NCI-H510A (cell line): ENCODE measurements around the gene CUBN.

Experiments
- DNase-seq: peaks from one replicate; lab custom pipeline; 2025; lab: John Stamatoyannopoulos, UW

Gene CUBN

DNA sequence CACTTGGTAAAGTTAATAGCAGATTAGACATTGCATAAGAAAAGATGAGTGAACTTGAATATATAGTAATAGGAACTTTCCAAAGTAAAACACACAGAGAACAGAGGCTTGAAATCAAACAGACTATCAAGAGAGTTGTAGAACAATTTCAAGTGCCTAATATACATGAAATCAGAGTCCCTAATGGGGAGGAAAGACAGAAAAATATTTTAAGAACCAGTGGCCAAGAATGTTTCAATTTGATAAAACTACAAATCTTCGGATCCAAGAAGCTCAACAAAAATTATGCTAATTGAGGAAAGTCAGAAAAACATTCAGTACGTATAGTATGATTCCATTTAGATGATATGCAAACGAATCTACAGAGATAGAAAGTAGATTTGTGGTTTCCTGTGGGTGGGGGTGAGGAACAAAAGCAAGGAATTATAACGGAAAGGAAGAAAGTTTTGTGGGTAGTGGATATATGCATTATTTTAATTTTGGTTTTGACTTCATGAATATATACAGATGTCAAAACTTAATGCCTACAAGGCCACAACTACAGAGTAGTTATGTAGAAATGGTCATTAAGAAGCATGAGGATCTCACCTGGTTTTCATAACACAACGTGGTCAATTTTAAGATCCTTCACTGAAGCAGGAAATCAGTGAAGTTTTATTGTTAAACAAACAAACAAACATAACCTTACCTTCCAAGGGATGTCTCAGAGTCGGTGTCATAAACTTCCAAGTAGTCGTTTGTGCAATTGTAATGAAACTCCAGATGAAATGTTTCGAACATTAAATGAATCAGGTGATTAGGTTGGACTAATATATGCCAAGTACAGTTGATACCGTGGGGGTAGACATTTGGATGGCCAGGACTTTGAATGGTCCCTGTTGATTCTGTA lies 62.0 kb downstream of the CUBN start:
- no peak for DNase-seq

DNA sequence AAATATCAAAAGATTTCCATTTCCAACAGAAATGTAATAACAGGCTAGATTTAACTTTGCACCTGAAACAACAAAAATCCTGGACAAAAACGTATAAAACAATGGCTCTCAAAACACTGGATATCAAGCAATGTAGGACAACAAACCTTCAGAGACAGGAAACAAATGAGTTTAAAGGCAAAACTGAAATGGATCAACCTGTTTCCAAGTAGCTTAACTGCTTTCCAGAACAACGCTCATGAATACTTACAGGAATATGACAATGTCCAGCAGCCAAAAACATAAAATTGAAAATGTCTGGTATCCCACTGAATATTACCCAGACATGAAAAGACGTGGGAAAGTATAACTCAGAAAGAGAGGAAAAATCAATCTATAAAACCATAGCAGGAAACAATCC lies 62.8 kb downstream of the CUBN start:
- DNase-seq, result no peak

DNA sequence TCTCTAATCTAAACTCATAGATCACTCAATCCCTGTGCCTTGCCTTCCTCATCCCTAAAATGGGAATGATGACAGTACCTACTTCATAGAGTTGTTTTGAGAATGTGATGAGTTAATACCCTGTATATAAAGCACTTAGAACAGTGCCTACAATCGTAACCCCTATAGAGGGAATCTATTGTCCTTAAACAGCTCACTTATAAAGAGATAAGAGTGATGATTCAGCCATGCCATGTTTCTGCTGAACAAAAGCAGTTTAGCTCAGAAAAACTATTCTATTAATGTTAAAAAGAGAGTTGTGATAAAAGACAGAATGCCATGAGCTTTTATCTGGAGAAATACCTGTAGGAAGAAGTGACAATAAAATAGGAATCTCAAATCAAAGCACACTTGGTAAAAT lies 63.6 kb downstream of the CUBN start:
- no peak for DNase-seq

DNA sequence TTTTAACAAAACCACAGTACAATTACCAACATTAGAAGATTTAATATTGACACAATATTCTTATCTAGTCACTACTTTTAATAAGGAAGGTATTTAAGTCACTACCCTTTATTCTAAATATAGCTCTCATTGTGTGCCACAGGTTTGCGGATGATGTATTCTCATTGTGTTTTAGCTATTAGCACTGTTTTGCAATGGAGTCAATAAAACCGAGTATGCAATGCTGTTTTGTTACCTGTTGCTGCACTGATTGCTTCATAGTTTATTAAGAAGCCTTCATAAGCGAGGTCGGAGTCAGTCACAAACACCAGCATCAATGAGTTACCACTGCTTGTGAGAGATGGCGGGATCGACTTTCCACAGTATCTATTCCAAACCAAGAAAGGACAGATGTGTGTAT lies 64.3 kb downstream of the CUBN start:
- no peak for DNase-seq

DNA sequence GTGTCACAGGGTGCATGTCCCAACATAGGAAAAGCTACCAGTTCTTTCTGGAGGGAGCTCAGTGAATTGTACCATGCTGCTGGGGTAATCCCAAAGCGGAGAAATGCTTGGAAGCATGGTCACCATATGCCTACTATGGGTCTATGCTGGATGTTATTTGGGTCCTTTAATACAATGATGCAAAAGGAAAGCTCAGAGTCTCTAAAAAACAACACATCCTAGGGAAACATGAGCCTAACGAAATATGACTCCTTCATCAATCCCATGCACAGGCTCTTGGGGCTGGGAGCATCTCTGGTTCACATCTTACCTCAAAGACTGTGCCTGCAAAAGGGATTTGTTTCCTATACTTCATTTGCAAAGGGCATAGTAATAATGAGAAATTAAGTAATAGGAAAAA lies 65.2 kb downstream of the CUBN start:
- no peak for DNase-seq

DNA sequence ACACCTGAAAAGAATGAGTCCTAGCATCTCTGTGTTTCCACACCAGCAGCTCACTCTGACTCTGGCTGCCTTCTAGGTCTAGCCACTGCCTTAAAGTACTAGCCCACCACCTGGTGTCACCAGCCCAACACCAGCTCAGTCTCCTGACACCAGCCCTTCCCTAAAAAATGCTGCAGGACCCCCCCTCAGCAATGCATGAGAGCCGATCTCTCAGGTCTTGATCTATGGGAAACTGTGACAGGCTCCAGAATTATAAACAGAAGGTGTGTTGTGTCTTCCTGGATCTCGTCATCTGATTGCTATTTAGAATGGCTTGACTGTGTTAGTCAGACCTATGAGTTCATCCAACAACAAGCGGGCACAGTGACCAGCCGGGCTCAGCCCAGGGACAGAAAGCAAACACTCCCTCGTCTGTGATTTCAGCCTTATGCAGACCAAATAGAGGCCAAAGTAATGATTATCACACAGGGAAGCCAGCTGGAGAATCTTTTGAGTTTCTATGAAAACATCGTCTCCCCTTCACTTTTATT lies 66.6 kb downstream of the CUBN start:
- DNase-seq, result no peak

DNA sequence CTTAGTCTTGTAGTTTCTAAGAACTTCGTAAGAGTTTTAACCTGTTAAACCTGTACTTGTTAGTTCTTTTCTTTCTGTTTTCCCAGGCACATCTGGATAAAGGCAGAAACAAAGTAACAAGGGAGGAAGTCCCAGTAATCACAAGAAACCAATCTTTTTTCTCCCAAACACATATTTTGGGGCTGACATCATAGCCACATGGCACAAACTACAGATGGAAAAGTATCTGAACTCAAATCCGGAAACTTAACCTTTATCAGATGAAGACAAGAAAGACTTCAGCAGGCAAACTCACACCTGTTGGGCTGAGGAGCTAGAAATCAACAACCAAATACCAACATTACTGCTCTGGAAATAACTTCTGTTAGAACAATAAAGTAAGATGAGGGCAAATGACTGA lies 67.1 kb downstream of the CUBN start:
- no peak for DNase-seq

DNA sequence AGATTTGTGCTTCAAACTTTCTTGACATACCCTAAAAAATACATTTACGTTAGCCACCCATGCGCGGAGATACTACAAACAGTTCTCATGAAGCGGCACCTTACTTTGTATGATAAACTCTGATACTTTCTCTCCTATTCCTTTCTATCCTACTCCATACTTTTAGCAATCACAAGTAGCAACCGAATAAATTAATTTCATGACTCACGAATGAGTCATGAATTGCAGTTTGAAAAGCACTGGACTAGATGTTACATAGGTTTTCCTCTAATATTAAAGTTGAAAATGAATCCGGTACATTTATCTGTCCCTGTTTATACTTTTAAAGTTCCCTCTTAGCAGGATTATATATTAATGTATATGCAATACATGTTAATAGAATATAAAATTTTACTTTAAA lies 67.6 kb downstream of the CUBN start:
- no peak for DNase-seq

DNA sequence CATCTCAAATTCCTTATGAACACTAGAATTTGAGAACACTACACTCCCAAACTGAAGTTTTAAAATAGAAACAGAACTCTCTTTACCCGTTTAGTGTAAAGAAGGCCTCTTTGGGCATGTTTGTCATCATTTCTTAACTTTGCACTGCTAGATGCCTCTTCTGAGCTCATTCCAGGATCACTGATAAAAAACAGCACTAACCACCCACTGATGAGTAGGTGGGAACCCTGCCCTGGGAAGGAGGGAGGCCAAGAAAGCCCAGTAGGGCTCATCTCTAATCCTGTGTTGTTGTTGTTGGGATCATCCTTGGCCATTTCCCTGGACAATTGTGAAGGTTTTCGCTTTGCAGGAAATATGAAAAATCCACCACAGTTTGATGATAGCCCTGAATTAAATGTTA lies 68.2 kb downstream of the CUBN start:
- no peak for DNase-seq

DNA sequence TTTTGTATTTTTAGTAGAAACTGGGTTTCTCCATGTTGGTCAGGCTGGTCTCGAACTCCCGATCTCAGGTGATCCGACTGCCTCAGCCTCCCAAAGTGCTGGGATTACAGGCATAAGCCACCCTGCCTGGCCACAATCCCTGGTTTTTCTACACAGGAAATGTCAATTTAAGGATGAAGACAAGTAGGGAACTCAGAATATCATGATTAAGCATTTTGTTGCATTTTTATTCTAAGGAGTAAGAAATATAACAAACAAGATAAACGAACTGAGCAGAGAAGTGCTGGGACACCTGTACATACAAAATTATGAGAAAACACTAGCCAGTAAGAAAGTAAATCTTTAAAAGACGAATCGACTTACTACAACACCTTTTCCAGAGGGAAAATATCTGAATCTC lies 69.3 kb downstream of the CUBN start:
- DNase-seq, result no peak

DNA sequence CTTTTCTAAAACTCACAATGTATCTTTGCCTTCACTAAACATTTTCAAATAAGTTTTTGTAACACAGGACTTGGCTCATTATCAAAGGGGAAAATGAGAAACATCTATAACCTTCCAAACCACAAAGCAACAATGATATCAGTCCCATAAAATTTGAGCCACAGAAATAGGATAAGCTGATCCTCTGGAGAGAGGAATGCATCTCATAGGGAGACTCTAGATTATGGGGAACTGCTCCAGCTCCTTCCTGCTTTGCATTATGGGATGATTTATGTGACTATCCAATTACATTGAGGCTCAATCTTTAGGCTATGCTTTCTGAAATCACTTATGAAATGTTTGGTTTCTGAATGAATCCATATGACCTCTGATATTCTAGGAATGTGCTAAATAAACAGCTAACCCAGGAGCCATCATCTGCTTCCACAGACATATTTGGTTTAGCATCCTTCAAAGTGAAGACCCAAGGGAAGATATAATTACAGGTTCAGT lies 70.4 kb downstream of the CUBN start:
- DNase-seq, result no peak

DNA sequence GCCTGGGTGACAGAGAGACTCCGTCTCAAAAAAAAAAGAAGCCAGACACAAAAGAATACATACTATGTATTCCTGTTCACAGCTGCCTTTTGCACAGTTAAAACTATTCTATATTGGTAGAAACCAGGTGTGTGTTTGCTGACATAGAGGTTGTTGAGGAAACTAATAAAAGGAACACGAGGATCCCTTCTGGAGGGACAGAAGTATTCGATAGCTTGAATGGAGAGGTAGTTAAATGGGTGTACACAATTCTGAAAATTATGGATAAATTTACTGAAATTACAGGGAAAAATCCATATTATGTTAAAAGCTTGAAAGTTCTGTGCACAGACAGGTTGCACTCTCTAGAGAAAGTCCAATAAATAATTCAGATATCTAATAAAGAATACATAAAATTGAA lies 71.5 kb downstream of the CUBN start:
- DNase-seq, result no peak

DNA sequence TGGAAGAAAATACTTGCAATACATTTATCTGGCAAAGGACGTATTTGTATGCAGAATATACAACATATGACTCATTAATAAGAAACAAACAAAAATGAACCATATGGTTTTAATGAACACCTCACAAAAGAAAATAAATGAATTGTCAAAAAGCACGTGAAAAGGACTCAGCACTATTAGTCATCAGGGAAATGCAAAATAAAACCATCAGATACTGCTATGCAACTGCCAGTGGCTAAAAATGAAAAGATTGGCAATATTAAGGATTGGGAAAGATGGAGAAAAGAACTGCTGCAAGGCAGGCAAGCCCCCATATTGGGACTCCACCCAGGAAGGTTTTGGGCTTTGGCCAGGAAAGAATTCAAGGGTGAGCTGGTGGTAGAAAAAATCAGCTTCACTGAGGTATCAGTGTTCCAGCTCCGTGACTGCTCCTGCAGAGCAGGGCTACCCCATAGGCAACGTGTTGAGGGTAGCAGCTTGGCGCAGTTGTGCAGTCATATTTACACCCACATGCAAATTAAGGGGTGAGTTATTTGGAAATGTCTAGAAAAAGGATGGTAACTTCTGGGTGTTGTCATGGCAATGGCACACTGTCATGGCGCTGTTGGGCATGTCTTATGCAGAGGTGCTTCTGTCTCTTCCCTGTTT lies 72.7 kb downstream of the CUBN start:
- no peak for DNase-seq

DNA sequence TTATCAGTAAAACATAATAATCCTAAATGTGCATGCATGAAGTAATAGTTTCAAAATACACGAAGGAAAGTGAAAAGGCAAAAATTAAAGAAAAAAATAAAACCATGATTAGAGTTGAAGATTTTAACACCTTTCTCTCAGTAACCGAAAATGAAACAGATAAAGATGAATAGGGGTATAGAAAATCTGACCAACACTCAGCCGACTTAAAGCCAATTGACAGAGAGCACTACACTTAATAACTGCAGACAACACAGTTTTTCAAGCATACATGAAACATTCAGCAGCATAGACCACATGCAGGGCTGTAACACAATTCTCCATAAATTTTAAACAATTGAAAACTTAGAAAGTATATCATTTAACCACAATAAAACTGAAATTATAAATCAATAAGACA lies 76.1 kb downstream of the CUBN start:
- DNase-seq, result no peak

DNA sequence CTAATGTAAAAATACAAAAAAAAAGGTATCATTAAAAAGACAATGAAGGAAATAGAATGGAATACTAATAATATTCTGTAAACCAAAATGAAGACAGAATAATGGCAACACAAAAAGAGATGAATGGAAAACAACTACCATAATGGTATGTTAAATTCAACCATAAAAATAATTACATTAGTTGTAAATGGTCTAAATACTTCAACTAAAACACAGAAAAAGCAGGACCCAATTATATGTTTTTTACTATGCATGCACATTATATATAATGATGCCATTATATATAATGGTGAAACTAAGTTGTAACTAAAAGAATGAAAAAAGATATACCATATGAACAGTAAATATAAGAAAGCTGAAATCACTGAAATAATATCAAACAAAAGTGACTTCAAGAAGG lies 76.5 kb downstream of the CUBN start:
- no peak for DNase-seq

DNA sequence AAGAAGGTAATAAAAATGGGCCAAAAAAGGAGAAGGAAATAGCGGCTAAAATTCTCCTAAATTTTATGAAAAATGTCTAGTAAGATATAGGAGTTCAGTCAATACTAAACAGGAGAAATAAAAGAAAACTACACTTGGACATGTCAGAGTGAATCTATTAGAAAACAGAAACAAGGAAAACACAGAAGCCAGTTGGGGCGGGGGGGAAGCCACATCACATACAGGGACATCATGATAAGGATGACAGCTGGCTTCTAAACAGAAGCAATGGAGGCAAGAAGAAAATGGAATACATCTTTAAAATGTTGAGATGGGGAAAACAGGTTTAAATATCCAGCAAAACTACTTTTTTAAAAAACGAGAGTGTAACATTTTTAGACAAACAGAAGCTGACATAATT lies 77.8 kb downstream of the CUBN start:
- DNase-seq, result no peak

DNA sequence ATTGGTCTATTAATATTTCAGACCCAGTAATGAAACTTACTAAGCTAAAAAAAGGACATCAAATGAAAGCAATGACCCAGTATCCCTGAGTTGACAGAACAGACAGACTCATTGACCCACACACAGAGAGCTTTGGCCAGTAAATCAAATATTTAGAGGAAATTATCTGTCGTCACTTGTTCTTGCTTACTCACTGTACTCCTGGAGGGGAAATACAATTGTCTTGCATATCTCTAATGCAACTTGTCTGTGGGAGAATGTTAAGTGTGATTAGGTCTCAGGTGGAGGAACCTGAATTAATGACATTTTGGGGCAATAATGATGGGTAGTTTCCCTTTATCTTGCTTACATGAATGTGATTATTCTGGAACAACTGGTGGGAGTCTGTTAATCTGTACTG lies 80.4 kb downstream of the CUBN start:
- no peak for DNase-seq

DNA sequence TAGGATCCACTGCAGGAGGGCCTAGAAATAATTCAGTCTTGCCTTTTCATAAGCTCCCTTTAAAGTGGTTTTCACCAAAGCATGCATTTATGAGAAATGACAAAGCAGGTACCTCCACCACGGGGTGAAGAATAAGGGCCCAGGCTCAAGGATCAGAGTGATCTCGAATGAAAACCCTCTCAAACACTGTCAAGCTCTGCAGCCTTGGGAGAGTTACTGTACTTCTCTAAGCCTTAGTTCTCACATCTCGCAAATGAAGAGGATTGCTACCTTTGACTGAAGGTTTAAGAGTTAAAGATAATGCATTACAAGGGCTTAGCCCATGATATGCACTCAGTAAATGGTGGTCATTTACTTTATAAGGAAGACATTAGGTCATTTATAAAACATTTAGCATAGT lies 81.7 kb downstream of the CUBN start:
- no peak for DNase-seq

DNA sequence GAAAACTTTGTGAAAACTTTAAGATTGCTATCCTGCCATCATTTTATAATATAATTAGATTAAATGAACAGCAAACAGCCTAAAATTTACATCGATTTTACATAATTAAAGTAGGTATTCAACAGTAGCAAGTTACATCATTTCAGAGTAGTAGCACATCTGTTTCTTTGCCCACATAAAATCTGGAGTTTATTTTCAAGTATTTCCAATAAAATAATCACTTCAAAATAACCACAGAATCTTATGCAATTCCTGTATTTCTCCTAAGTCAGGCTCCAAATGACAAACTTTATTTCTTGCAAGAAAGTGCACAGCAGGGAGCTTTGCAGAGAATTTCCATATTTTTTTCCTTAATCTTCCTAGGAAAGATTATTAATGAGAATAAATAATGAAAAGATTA lies 82.6 kb downstream of the CUBN start:
- DNase-seq, result no peak

DNA sequence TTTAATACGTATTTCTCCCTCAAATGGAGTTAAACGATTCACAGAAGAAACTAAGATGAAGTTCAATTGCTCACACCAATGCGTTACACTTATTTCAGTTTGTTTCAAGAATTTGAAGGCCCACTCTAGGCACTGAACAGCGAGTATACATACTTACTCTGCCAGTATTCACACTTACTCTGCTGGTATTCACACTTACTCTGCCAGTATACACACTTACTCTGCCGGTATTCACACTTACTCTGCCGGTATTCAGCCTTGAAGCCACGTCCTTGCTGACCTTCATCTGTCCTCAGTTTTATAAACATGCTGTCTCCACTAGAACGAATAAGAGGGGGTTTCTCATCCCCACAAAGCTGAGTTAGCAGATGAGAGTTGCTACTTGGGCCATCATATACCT lies 86.0 kb downstream of the CUBN start:
- no peak for DNase-seq

DNA sequence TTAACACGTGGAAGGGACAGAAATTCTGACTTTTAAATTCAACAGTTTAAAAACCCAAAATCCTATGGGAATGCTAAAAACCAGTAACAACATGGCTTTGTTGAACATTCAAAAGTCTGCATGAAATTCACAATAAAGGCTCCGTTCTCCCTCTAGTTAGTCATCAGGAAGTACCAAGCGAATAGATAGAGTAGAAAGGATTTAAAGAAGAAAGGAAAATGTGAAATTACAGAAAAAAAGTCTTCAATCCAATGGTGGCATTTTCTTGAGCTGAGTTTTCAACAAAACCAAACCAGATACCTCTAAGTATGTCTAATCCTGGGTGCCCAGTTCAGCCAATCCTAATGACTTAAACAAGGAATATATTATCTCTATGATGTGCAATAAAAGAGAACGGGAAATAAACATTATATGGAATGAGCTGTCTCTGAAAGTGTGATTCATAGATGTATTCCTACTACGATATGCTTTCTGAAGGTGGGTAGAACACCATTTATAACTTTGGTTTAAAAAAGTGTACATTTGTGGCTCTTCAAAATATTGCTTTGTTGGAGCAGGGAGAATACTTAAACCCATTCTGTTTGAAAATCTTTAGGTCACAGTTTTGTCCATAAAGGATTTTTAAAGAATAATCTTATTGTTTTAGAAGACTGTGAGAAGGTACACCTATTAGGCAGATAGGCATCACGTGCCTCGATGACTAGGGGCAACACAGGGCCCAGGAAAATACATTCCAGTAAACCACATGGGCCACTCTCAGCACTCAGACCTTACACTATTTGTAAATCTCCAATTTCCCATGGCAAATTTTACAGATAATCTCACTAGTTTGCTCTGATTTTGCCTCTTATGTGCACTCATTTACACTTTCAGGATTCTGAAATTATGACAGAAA lies 87.7 kb downstream of the CUBN start:
- DNase-seq, result no peak

DNA sequence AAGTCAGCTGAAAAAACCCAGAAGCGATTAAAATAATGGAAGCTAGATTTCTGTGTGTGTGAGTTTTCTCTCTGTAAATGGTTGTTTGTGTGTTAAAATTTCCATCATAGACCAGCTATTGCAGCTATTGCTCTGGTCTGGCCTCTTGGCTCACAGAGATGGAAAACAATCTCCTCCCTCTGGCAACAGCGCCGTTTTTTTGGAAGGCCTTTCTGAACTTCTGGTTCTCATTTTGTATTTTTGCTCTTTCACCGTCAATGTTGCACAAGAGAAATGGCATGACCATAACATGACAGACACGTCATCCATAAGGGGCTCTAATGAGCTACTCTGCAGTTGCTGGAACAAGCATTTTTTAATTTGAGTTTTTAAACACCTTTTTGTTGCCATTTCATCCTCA lies 91.0 kb downstream of the CUBN start:
- no peak for DNase-seq
